K562 (cell line): ENCODE data around the gene VRK2. TPM values are rescaled to one million over a fixed set of nuclear protein-coding genes. Genes with fewer than 3 reads are reported as not detected.
"Not testable (repeated sequence)": the region's sequence is repeated elsewhere in the genome, so short reads cannot be mapped to it uniquely, and the experiment has no call there.

Experiments
- ATAC-seq: fragments of 200-7000 bp; cut with Tn5 transposase; 3 replicates; pipeline ENCODE4 v1.9.1; 2020; ENCODE audit warnings: moderate library complexity
- BruUV-seq: library from RNA; stranded (reverse); fragments of 400-500 nt; replicated peaks from 2 replicates; lab custom pipeline; 2021; lab: Mats Ljungman, UMichigan
- CTCF ChIA-PET: fragments of 300-600 bp; formaldehyde crosslinking; extraction: SDS; loops from one replicate; lab custom pipeline; 2021; ENCODE audit warnings: low intra/inter-chr PET ratio; lab: Yijun Ruan, JAX
- POLR2A ChIA-PET: fragments of 300-600, 350-650 bp; sonication (Branson Sonifier 250); formaldehyde crosslinking; extraction: SDS; loops from one replicate; lab custom pipeline; 2021; ENCODE audit warnings: antibody characterized with exemption, inconsistent platforms; lab: Yijun Ruan, JAX
- DNase-seq, 4 experiments: peaks; one replicate each; pipeline versions ENCODE4 v3.0.0 to v3.0.0-alpha.2; 2011 to 2018; ENCODE audit warnings: low spot score in 3 of 4, mixed read lengths in 3 of 4; ENCODE audit errors: extremely low read depth in 1 of 4
- FAIRE-seq: peaks from 2 replicates; lab custom pipeline; 2011; peaks lifted over from hg19 to GRCh38; lab: Jason Lieb, UNC
- H2AFZ ChIP-seq: 2 replicates; pipeline ENCODE4 v1.6.0; 2011; ENCODE audit warnings: low read depth, low read length, control low read depth, inconsistent platforms
- H3K27ac ChIP-seq: fragments of 200-600 bp; 3 replicates; pipeline ENCODE4 v1.8.0; 2011; ENCODE audit warnings: low read depth, mild to moderate bottlenecking, control low read depth, inconsistent platforms, low read length, moderate library complexity, mixed read lengths; ENCODE audit errors: extremely low read depth
- H3K27me3 ChIP-seq, 2 experiments: fragments of 300-600 bp in 1 of 2; 2 replicates in 1 of 2; 3 replicates in 1 of 2; pipeline versions ENCODE4 v1.6.0 to v1.8.0; 2011; ENCODE audit warnings: inconsistent platforms in 2 of 2, low read length in 2 of 2, mild to moderate bottlenecking in 1 of 2, mixed read lengths in 1 of 2, moderate library complexity in 1 of 2; ENCODE audit not compliant: control insufficient read depth in 2 of 2, insufficient read depth in 2 of 2
- H3K36me3 ChIP-seq: fragments of 300-600 bp; 3 replicates; pipeline ENCODE4 v1.8.0; 2011; ENCODE audit warnings: mild to moderate bottlenecking, low read length, inconsistent platforms; ENCODE audit not compliant: control insufficient read depth, insufficient read depth
- H3K4me1 ChIP-seq, 2 experiments: fragments of 200-600 bp in 1 of 2; replicated peaks in 1 of 2; 2 replicates in 1 of 2; 3 replicates in 1 of 2; pipeline versions ENCODE4 v1.5.1 to v1.8.0; 2011; ENCODE audit warnings: inconsistent platforms in 2 of 2, low read length in 2 of 2, mild to moderate bottlenecking in 1 of 2, mixed read lengths in 1 of 2, moderate library complexity in 1 of 2; ENCODE audit not compliant: control insufficient read depth in 2 of 2, insufficient read depth in 2 of 2
- H3K4me2 ChIP-seq: 2 replicates; pipeline ENCODE4 v1.6.1; 2011; ENCODE audit warnings: low read length, control low read depth, inconsistent platforms, mixed read lengths; ENCODE audit not compliant: insufficient read depth
- H3K4me3 ChIP-seq: fragments of 200-600 bp; sonication (generic), shearing (Covaris generic); 2 replicates; pipeline ENCODE4 v1.5.1; 2016; ENCODE audit warnings: control low read depth, inconsistent platforms
- H3K79me2 ChIP-seq: fragments of 200-600 bp; 3 replicates; pipeline ENCODE4 v1.8.0; 2011; ENCODE audit warnings: low read length, inconsistent platforms; ENCODE audit not compliant: control insufficient read depth, insufficient read depth
- H3K9ac ChIP-seq, 2 experiments: 2 replicates each; pipeline versions ENCODE4 v1.6.0 to v1.6.1; 2011; ENCODE audit warnings: low read depth in 2 of 2, low read length in 2 of 2, control low read depth in 1 of 2, inconsistent platforms in 1 of 2, mild to moderate bottlenecking in 1 of 2, mixed read lengths in 1 of 2; ENCODE audit not compliant: insufficient read depth in 1 of 2
- H3K9me1 ChIP-seq: one replicate; pipeline ENCODE4 v1.6.0; 2011; ENCODE audit warnings: inconsistent platforms, mild to moderate bottlenecking, low read length, moderate library complexity; ENCODE audit not compliant: control insufficient read depth, insufficient read depth
- H3K9me3 ChIP-seq: replicated peaks from 2 replicates; pipeline ENCODE4 v1.5.1; 2011; ENCODE audit warnings: low read depth, low read length, inconsistent platforms; ENCODE audit not compliant: control insufficient read depth, insufficient read depth
- H4K20me1 ChIP-seq: replicated peaks from 2 replicates; pipeline ENCODE4 v1.6.1; 2011; ENCODE audit warnings: low read length, inconsistent platforms, mixed read lengths; ENCODE audit not compliant: control insufficient read depth, insufficient read depth
- BCOR ChIP-seq: fragments of 450-650 bp; IDR thresholded peaks from 2 replicates; pipeline ENCODE4 v1.6.1; 2016
- CREM ChIP-seq: IDR thresholded peaks from 2 replicates; pipeline ENCODE4 v1.6.1; 2014; ENCODE audit warnings: antibody characterized with exemption, low read depth
- NUFIP1 ChIP-seq: fragments of 450-650 bp; IDR thresholded peaks from 2 replicates; pipeline ENCODE4 v1.6.1; 2018; ENCODE audit not compliant: partially characterized antibody
- ZNF146 ChIP-seq: IDR thresholded peaks from one replicate; pipeline ENCODE4 v1.6.1; 2018; ENCODE audit warnings: missing compliant biosample characterization; ENCODE audit not compliant: unreplicated experiment
- WGBS: fragments of 100-300 bp; shearing (Covaris generic); methylation state at CpG from one replicate; pipeline ENCODE4 v1.1.6; 2016; ENCODE audit warnings: low coverage, mixed read lengths; ENCODE audit not compliant: insufficient coverage; ENCODE audit errors: missing lambda C conversion rate; 5-methylcytosine and 5-hydroxymethylcytosine counted together
- in situ Hi-C: fragments of 300-500 bp; cut with MboI; formaldehyde crosslinking; loops from 4 replicates; pipeline ENCODE4 v1.15.0; 2018; ENCODE audit warnings: inconsistent platforms, mixed read lengths
- intact Hi-C: fragments of 100-400 bp; cut with micrococcal nuclease; formaldehyde crosslinking; loops from 2 replicates; pipeline ENCODE4 v1.14.2; 2022
- polyA plus RNA-seq, 8 experiments: library from polyadenylated mRNA; depleted of rRNA in 4 of 8; stranded (reverse) in 5 of 8; unstranded in 3 of 8; fragments of >200 nt; fragmentation: Nextera tagmentation in 2 of 8; fragmentation: Illumina TruSeq in 1 of 8; extraction: Ambion mirVana in 2 of 8; extraction: Trizol in 1 of 8; gene quantifications; 2 replicates each; pipeline versions ENCODE4 v1.2.1 to v1.2.3, GENCODE V29; 2011 to 2014; ENCODE audit warnings: inconsistent platforms in 1 of 8, missing spikeins in 1 of 8
- total RNA-seq, 7 experiments: library from RNA; depleted of rRNA in 6 of 7; stranded (reverse); fragments of >200 nt in 6 of 7; fragmentation: Illumina TruSeq in 2 of 7; extraction: Trizol in 2 of 7; gene quantifications; 2 replicates each; pipeline versions ENCODE4 v1.2.1 to v1.2.3, GENCODE V29; 2011 to 2021; ENCODE audit warnings: low replicate concordance in 1 of 7

Gene VRK2
- total and polyA plus RNA-seq, 9 of the 15 experiments (the other 6 are each of a cell fraction or from before 2014, with no cell fraction given): 22.6 to 49.2 (median 36.2) TPM

DNA sequence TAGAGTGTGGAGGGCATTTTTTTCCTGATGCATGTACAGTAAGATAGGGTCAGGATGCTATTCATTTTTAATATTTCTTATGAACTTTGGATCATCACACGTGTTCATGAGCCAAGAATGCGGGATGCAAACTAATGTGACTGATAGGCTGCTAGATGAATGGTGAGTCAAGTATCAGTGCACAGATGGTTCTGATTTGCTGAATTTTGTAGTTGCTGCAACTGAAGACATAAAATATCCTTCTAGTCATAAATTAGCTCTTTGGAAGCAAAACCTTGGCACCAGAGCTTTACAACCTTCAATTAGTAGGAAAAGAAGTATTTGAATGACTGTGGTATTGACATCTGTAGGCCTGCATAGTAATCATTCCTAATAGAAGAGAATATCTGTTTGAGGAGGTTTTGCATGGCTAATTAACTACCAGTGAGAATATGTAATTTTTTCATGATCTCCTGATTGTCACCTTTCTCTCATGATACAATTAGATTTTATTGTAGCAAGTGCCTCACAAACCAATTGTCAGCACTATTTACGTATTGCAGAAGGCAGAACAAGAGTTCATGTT, 94.0 kb downstream of the VRK2 start:
- intact Hi-C loops (no loop called here), in situ Hi-C loops (no loop called here)
- no peaks in the 10 kb centered on the region for H3K9me1 ChIP-seq
- no peak overlapping the region for H3K27ac ChIP-seq
- no peak overlapping the region for H3K4me3 ChIP-seq
- no peaks in the 10 kb centered on the region for H3K9me3 ChIP-seq
- ChIA-PET POLR2A (no interaction called here), CTCF (no interaction called here)
- no peak overlapping the region for H3K4me2 ChIP-seq
- no peaks in the 10 kb centered on the region for H3K27me3 ChIP-seq
- H4K20me1 ChIP-seq: no peaks in the 10 kb centered on the region
- 93% methylated on average over 3 of the region's 3 CpGs for WGBS
- H2AFZ ChIP-seq: no peak overlapping the region
- H3K9ac ChIP-seq: no peak overlapping the region
- H3K79me2 ChIP-seq: no peaks in the 10 kb centered on the region
- H3K36me3 ChIP-seq: peaks cover 23% of the 10 kb centered on the region; the same call in 2 of the 3 replicates
- no TSS peak for BruUV-seq
- TF ChIP-seq NUFIP1: no peak
- TF ChIP-seq CREM: no peak
- DNase-seq: no peak
- FAIRE-seq: peak; percentile 11
- no peaks in the 10 kb centered on the region for H3K4me1 ChIP-seq
- no peak for ATAC-seq

DNA sequence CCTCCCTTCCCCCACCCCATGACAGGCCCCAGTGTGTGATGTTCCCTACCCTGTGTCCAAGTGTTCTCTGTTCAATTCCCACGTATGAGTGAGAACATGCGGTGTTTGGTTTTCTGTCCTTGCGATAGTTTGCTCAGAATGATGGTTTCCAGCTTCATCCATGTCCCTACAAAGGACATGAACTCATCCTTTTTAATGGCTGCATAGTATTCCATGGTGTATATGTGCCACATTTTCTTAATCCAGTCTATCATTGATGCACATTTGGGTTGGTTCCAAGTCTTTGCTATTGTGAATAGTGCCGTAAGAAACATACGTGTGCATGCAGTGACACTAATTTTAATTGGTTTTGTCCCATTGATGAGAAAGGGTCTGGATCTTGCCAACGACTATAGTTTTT, 99.2 kb downstream of the VRK2 start:
- TF ChIP-seq ZNF146 (CRISPR knock-in tag) (peak; percentile 60), BCOR (0 out of 2 replicates have a peak, but pooled peaks have one; percentile 12)
- H3K4me2 ChIP-seq, H3K27ac ChIP-seq, H3K79me2 ChIP-seq, H4K20me1 ChIP-seq, in situ Hi-C loops, H3K27me3 ChIP-seq, H2AFZ ChIP-seq, CTCF ChIA-PET, H3K9ac ChIP-seq, intact Hi-C loops, DNase-seq, H3K4me3 ChIP-seq, H3K9me1 ChIP-seq, H3K9me3 ChIP-seq, BruUV-seq, FAIRE-seq, H3K4me1 ChIP-seq, ATAC-seq, POLR2A ChIA-PET: not testable (repeated sequence)
- 96% methylated on average over 6 of the region's 6 CpGs for WGBS
- peaks cover 25% of the 10 kb centered on the region; the same call in 2 of the 3 replicates for H3K36me3 ChIP-seq
